Right lobe of liver (tissue), 6 donors: ENCODE measurements around the gene MSH2. TPM values are rescaled to one million over a fixed set of nuclear protein-coding genes. Genes with fewer than 3 reads are reported as not detected.
"Not testable (repeated sequence)": the region's sequence is repeated elsewhere in the genome, so short reads cannot be mapped to it uniquely, and the experiment has no call there.

Source experiments
- ATAC-seq, 4 donors: fragments of 200-7000 bp; cut with Tn5 transposase; one replicate each; pipeline ENCODE4 v1.9.1; 2020; ENCODE audit warnings: mild to moderate bottlenecking in 4 of 4, moderate library complexity in 4 of 4
- DNase-seq, 3 donors: peaks; one replicate each; pipeline ENCODE4 v3.0.0-alpha.2; 2020
- H3K27ac ChIP-seq, 3 donors: fragments of 200-600 bp; one replicate each; pipeline ENCODE4 v1.8.0; 2022
- H3K27me3 ChIP-seq, 2 donors: fragments of 200-600 bp; one replicate each; pipeline ENCODE4 v1.8.0; 2022
- H3K36me3 ChIP-seq, 4 donors: fragments of 200-600 bp; sonication (generic) in 1 of 4; one replicate each; pipeline versions ENCODE4 v1.5.1 to v1.8.0; 2017 to 2022; ENCODE audit warnings: control low read depth in 1 of 4
- H3K4me1 ChIP-seq, 4 donors: fragments of 200-600 bp; sonication (generic) in 1 of 4; one replicate each; pipeline versions ENCODE4 v1.5.1 to v1.8.0; 2017 to 2022; ENCODE audit warnings: control low read depth in 1 of 4
- H3K4me3 ChIP-seq, 3 donors: fragments of 200-600 bp; one replicate each; pipeline ENCODE4 v1.8.0; 2022
- H3K9me3 ChIP-seq, 4 donors: fragments of 200-600 bp; sonication (generic) in 1 of 4; one replicate each; pipeline versions ENCODE4 v1.5.1 to v1.8.0; 2017 to 2022; ENCODE audit warnings: control low read depth in 1 of 4
- POLR2A ChIP-seq: fragments of 450-650 bp; IDR thresholded peaks from one replicate; pipeline ENCODE4 v1.6.1; 2017; ENCODE audit warnings: antibody characterized with exemption, mild to moderate bottlenecking
- WGBS: methylation state at CpG from one replicate; pipeline ENCODE4 v1.1.6; 2018; ENCODE audit warnings: low coverage, low lambda C conversion rate; ENCODE audit not compliant: insufficient coverage; ENCODE audit errors: missing lambda C conversion rate; 5-methylcytosine and 5-hydroxymethylcytosine counted together
- intact Hi-C, 2 donors: fragments of 100-400 bp; cut with DNase I; formaldehyde crosslinking; loops; one replicate each; pipeline versions ENCODE4 v1.11.2 to v1.14.1; 2022
- total RNA-seq, 6 experiments: library from RNA; depleted of rRNA in 2 of 6; stranded (reverse); fragments of >200 nt in 2 of 6; fragmentation: NEBNext Ultra II Directional in 3 of 6; extraction: Animal tissue kit (Norgen Biotek cat#: 25700) in 3 of 6; gene quantifications; one replicate each; pipeline versions ENCODE4 v1.1.0 to v1.2.4, GENCODE V29; 2016 to 2023
- TF ChIP-seq, protein P1 (sequence below), 4 donors: fragments of 200-600 bp in 3 of 4; fragments of 450-650 bp in 1 of 4; IDR thresholded peaks; one replicate each; pipeline versions ENCODE4 v1.5.1 to v1.8.0; 2016 to 2022; ENCODE audit warnings: antibody characterized with exemption in 4 of 4, mild to moderate bottlenecking in 2 of 4
- donor health status: DM: no; HTN: yes; CAD: no.
- donor health status: DM: no; HTN: no; CAD: no.
- donor health status: DM: no; HTN: no; CAD: no.
- donor health status: DM: no; HTN: yes; CAD: no.
- donor health status: DM: no; HTN: yes; CAD: no.

MSH2 gene
- total RNA-seq, 6 experiments from 2014 or later, result 3.2 to 7.0 (median 5.2) TPM

DNA sequence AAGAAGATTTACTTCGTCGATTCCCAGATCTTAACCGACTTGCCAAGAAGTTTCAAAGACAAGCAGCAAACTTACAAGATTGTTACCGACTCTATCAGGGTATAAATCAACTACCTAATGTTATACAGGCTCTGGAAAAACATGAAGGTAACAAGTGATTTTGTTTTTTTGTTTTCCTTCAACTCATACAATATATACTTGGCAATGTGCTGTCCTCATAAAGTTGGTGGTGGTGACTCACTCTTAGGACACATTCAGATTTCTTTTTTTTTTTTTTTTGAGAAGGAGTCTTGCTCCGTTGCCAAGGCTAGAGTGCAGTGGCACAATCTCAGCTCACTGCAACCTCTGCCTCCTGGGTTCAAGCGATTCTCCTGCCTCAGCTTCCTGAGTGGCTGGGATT, 26.8 kb downstream of the MSH2 start:
- no peak for ATAC-seq

DNA sequence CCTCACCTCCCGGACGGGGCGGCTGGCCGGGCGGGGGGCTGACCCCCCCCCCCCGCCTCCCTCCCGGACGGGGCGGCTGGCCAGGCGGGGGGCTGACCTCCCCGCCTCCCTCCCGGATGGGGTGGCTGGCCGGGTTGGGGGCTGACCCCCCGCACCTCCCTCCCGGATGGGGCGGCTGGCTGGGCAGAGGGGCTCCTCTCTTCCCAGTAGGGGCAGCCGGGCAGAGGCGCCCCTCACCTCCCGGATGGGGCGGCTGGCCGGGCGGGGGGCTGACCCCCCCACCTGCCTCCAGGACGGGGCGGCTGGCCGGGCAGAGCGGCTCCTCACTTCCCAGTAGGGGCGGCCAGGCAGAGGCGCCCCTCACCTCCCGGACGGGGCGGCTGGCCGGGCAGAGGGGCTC, 30.1 kb downstream of the MSH2 start:
- DNase-seq, H3K27me3 ChIP-seq, H3K36me3 ChIP-seq, H3K9me3 ChIP-seq, H3K27ac ChIP-seq, ATAC-seq, H3K4me3 ChIP-seq, intact Hi-C loops, H3K4me1 ChIP-seq: not testable (repeated sequence)
- 93% methylated on average over 3 of the region's 32 CpGs for WGBS

More for the DNA sequence above, 26.8 kb downstream of the MSH2 start:
- Histone ChIP-seq H3K27me3 (no peaks in the 10 kb centered on the region), H3K4me1 (no peaks in the 10 kb centered on the region), H3K27ac (no peak overlapping the region), H3K36me3 (peaks cover 0 to 10% (median 5%) of the 10 kb centered on the region in 4 donors), H3K9me3 (no peaks in the 10 kb centered on the region), H3K4me3 (no peak overlapping the region)
- 93% methylated on average over 6 of the region's 6 CpGs for WGBS
- no peak for DNase-seq
- intact Hi-C loops, result no loop called here
- TF ChIP-seq, protein P1, sequence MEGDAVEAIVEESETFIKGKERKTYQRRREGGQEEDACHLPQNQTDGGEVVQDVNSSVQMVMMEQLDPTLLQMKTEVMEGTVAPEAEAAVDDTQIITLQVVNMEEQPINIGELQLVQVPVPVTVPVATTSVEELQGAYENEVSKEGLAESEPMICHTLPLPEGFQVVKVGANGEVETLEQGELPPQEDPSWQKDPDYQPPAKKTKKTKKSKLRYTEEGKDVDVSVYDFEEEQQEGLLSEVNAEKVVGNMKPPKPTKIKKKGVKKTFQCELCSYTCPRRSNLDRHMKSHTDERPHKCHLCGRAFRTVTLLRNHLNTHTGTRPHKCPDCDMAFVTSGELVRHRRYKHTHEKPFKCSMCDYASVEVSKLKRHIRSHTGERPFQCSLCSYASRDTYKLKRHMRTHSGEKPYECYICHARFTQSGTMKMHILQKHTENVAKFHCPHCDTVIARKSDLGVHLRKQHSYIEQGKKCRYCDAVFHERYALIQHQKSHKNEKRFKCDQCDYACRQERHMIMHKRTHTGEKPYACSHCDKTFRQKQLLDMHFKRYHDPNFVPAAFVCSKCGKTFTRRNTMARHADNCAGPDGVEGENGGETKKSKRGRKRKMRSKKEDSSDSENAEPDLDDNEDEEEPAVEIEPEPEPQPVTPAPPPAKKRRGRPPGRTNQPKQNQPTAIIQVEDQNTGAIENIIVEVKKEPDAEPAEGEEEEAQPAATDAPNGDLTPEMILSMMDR (IDR thresholded peaks at IDR 0.05), result no peak
- no peak for TF ChIP-seq POLR2A

DNA sequence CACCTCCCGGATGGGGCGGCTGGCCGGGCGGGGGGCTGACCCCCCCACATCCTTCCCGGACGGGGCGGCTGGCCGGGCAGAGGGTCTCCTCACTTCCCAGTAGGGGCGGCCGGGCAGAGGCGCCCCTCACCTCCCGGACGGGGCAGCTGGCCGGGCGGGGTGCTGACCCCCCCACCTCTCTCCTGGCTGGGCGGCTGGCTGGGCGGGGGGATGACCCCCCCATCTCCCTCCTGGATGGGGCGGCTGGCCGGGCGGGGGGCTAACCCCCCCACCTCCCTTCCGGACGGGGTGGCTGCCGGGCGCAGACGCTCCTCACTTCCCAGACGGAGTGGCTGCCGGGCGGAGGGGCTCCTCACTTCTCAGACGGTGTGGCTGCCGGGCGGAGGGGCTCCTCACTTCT, 30.5 kb downstream of the MSH2 start:
- DNase-seq, H3K4me1 ChIP-seq, intact Hi-C loops, ATAC-seq, H3K27me3 ChIP-seq, H3K36me3 ChIP-seq, H3K4me3 ChIP-seq, H3K9me3 ChIP-seq, H3K27ac ChIP-seq: not testable (repeated sequence)
- no CpG with 5 or more reads among the region's 31 CpGs for WGBS

- TF ChIP-seq POLR2A, result no peak
- TF ChIP-seq, protein P1 (IDR thresholded peaks at IDR 0.05), result peak; percentile 46 to 64 (median 58)
- no peak for DNase-seq
- ATAC-seq, result peak; percentile 73 to 80 (median 76)
- Histone ChIP-seq H3K27me3 (no peaks in the 10 kb centered on the region), H3K36me3 (no peaks in the 10 kb centered on the region), H3K27ac (no peak overlapping the region), H3K4me3 (no peak overlapping the region), H3K9me3 (no peaks in the 10 kb centered on the region), H3K4me1 (no peaks in the 10 kb centered on the region)
- 27% methylated on average over 4 of the region's 4 CpGs for WGBS
- intact Hi-C loops, result no loop called here
These were observed 34.3 kb downstream of the MSH2 start for GRCh38 chr2:47437287-47437686.

DNA sequence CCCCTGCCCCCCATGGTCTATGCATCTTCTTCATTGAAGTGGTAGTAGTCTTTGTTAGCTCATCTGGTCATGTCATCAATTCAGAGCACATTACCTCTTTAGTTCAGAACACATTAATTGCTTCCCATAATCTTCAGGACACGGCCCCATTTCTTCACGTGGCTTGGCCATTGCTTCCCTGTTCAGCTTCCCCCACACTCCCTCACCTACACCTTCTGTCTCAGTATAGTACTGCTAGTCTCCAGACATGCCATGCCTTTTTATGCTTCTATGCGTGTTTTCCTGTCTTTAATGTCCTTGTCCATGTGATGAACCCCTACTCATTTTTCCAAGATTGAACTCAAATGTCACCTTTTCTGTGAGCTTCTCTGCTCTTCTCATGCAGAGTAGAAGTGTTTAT, 35.1 kb downstream of the MSH2 start:
- Histone ChIP-seq H3K9me3 (no peaks in the 10 kb centered on the region), H3K4me3 (no peak overlapping the region), H3K27me3 (no peaks in the 10 kb centered on the region), H3K27ac (no peak overlapping the region), H3K4me1 (no peaks in the 10 kb centered on the region), H3K36me3 (no peaks in the 10 kb centered on the region)
- 84% methylated on average over 3 of the region's 3 CpGs for WGBS
- ATAC-seq (no peak), DNase-seq (no peak)
- intact Hi-C loops, result no loop called here
- no peak for TF ChIP-seq POLR2A
- TF ChIP-seq, protein P1 (IDR thresholded peaks at IDR 0.05), result no peak

GRCh38 chr2:47438783-47439182, 35.8 kb downstream of the MSH2 start:
- Histone ChIP-seq H3K27ac (no peak overlapping the region), H3K36me3 (no peaks in the 10 kb centered on the region), H3K4me3 (no peak overlapping the region), H3K9me3 (no peaks in the 10 kb centered on the region), H3K4me1 (no peaks in the 10 kb centered on the region), H3K27me3 (no peaks in the 10 kb centered on the region)
- 100% methylated on average over 2 of the region's 2 CpGs for WGBS
- no peak for DNase-seq
- no peak for ATAC-seq
- intact Hi-C loops, result no loop called here
- TF ChIP-seq, protein P1 (IDR thresholded peaks at IDR 0.05), result no peak
- no peak for TF ChIP-seq POLR2A
